Endodermal cell (in vitro differentiated cells): ENCODE measurements around the gene TBL1X. TPM values are rescaled to one million over a fixed set of nuclear protein-coding genes. Genes with fewer than 3 reads are reported as not detected.

Experiments
- DNase-seq: peaks from one replicate; pipeline ENCODE4 v3.0.0-alpha.2; 2017
- H3K27ac ChIP-seq: 2 replicates; pipeline ENCODE4 v1.5.1; 2013; ENCODE audit warnings: mild to moderate bottlenecking, low read depth, low read length, moderate library complexity
- H3K27me3 ChIP-seq: 2 replicates; pipeline ENCODE4 v1.6.1; 2013; ENCODE audit warnings: mild to moderate bottlenecking, low read length, moderate library complexity; ENCODE audit not compliant: insufficient read depth, control insufficient read depth, poor library complexity, severe bottlenecking
- H3K36me3 ChIP-seq: 2 replicates; pipeline ENCODE4 v1.7.0; 2013; ENCODE audit warnings: mild to moderate bottlenecking, low read length, moderate library complexity; ENCODE audit not compliant: control insufficient read depth, insufficient read depth
- H3K4me1 ChIP-seq: one replicate; pipeline ENCODE4 v1.7.0; 2013; ENCODE audit warnings: low read length; ENCODE audit not compliant: control insufficient read depth, insufficient read depth
- H3K4me3 ChIP-seq: 2 replicates; pipeline ENCODE4 v1.5.1; 2013; ENCODE audit warnings: mild to moderate bottlenecking, low read length, moderate library complexity
- H3K9ac ChIP-seq: 2 replicates; pipeline ENCODE4 v1.6.1; 2013; ENCODE audit warnings: mild to moderate bottlenecking, low read length, moderate library complexity; ENCODE audit not compliant: poor library complexity, severe bottlenecking; ENCODE audit errors: extremely low read depth
- H3K9me3 ChIP-seq: 2 replicates; pipeline ENCODE4 v1.6.1; 2013; ENCODE audit warnings: mild to moderate bottlenecking, low read length, moderate library complexity; ENCODE audit not compliant: control insufficient read depth
- H3K27ac Mint-ChIP-seq: 2 replicates; pipeline ENCODE4 v1.8.0; 2020; ENCODE audit warnings: mixed read lengths
- H3K27me3 Mint-ChIP-seq: 2 replicates; pipeline ENCODE4 v1.8.0; 2021; ENCODE audit warnings: mild to moderate bottlenecking, mixed read lengths; ENCODE audit not compliant: insufficient read depth
- H3K36me3 Mint-ChIP-seq: 2 replicates; pipeline ENCODE4 v1.8.0; 2020; ENCODE audit warnings: low read depth, mixed read lengths
- H3K4me1 Mint-ChIP-seq: 2 replicates; pipeline ENCODE4 v1.8.0; 2020; ENCODE audit warnings: mixed read lengths
- H3K4me3 Mint-ChIP-seq: 2 replicates; pipeline ENCODE4 v1.8.0; 2020; ENCODE audit warnings: mild to moderate bottlenecking, moderate library complexity, mixed read lengths
- H3K9me3 Mint-ChIP-seq: 2 replicates; pipeline ENCODE4 v1.8.0; 2020; ENCODE audit warnings: mild to moderate bottlenecking, mixed read lengths
- CTCF ChIP-seq: fragments of 200-600 bp; sonication (generic); conservative IDR thresholded peaks from 2 replicates; pipeline ENCODE4 v1.5.0; 2021; ENCODE audit warnings: antibody characterized with exemption, mild to moderate bottlenecking
- WGBS, 2 experiments: methylation state at CpG; one replicate each; pipeline versions ENCODE4 v1.1.5 to v1.1.7; 2013; ENCODE audit warnings: missing lambda C conversion rate in 2 of 2, mixed read lengths in 1 of 2; ENCODE audit not compliant: insufficient coverage in 1 of 2, insufficient read length in 1 of 2; 5-methylcytosine and 5-hydroxymethylcytosine counted together
- total RNA-seq, 2 donors: library from RNA; stranded (reverse); fragmentation: NEBNext Ultra II Directional in 1 of 2; extraction: Animal tissue kit (Norgen Biotek cat#: 25700) in 1 of 2; gene quantifications; 2 replicates in 1 of 2; 3 replicates in 1 of 2; pipeline ENCODE4 v1.2.1, GENCODE V29; 2021

TBL1X gene
- total RNA-seq, 2 donors from 2014 or later, result 19.1 to 24.1 TPM

GRCh38 chrX:9528498-9528897 is 63.6 kb downstream of the TBL1X start:
- Mint-ChIP-seq H3K36me3 (no peaks in the 10 kb centered on the region), H3K4me1 (peaks cover 19% of the 10 kb centered on the region), H3K27ac (no peak overlapping the region), H3K9me3 (peaks cover 57% of the 10 kb centered on the region), H3K27me3 (no peaks in the 10 kb centered on the region), H3K4me3 (no peak overlapping the region)
- Histone ChIP-seq H3K4me1 (no peaks in the 10 kb centered on the region), H3K4me3 (no peak overlapping the region), H3K27me3 (no peaks in the 10 kb centered on the region), H3K9me3 (no peaks in the 10 kb centered on the region), H3K36me3 (no peaks in the 10 kb centered on the region), H3K27ac (no peak overlapping the region), H3K9ac (no peak overlapping the region)
- no peak for DNase-seq
- no peak for TF ChIP-seq CTCF
- 90% methylated on average over 4 of the region's 7 CpGs; no CpG with 5 or more reads in 1 of the 2 experiments for WGBS, 2 experiments

- Histone ChIP-seq H3K4me1 (no peaks in the 10 kb centered on the region), H3K9ac (no peak overlapping the region), H3K36me3 (no peaks in the 10 kb centered on the region), H3K27ac (no peak overlapping the region), H3K27me3 (no peaks in the 10 kb centered on the region), H3K9me3 (no peaks in the 10 kb centered on the region), H3K4me3 (no peak overlapping the region)
- Mint-ChIP-seq H3K9me3 (peaks cover 56% of the 10 kb centered on the region), H3K4me1 (peaks cover 19% of the 10 kb centered on the region), H3K27ac (peak overlapping the region; percentile 17), H3K27me3 (no peaks in the 10 kb centered on the region), H3K36me3 (no peaks in the 10 kb centered on the region), H3K4me3 (no peak overlapping the region)
- DNase-seq, result no peak
- no peak for TF ChIP-seq CTCF
- 75% methylated on average over 4 of the region's 4 CpGs; no CpG with 5 or more reads in 1 of the 2 experiments for WGBS, 2 experiments
Measured at GRCh38 chrX:9529223-9529622, 64.4 kb downstream of the TBL1X start.

- Histone ChIP-seq H3K4me3 (no peak overlapping the region), H3K27me3 (no peaks in the 10 kb centered on the region), H3K4me1 (no peaks in the 10 kb centered on the region), H3K27ac (no peak overlapping the region), H3K9me3 (no peaks in the 10 kb centered on the region), H3K36me3 (no peaks in the 10 kb centered on the region), H3K9ac (no peak overlapping the region)
- WGBS, 2 experiments, result 0 to 1% methylated on average over 3 to 8 of the region's 9 CpGs
- Mint-ChIP-seq H3K4me3 (no peak overlapping the region), H3K27ac (no peak overlapping the region), H3K9me3 (peaks cover 47% of the 10 kb centered on the region), H3K27me3 (no peaks in the 10 kb centered on the region), H3K4me1 (peaks cover 16% of the 10 kb centered on the region), H3K36me3 (no peaks in the 10 kb centered on the region)
- peak; percentile 90 for DNase-seq
- no peak for TF ChIP-seq CTCF
Measured at GRCh38 chrX:9530848-9531274, 66.0 kb downstream of the TBL1X start.
